Esophagus muscularis mucosa (tissue), 4 donors: ENCODE results near the gene APOBEC4. TPM values are rescaled to one million over a fixed set of nuclear protein-coding genes. Genes with fewer than 3 reads are reported as not detected.

Experiments used
- DNase-seq: peaks from one replicate; pipeline ENCODE4 v3.0.0-alpha.2; 2017; ENCODE audit errors: extremely low spot score
- H3K27ac ChIP-seq, 4 donors: fragments of 200-600 bp; sonication (generic); replicated peaks in 1 of 4; 1 replicate in 3 of 4; 2 replicates in 1 of 4; pipeline ENCODE4 v1.5.1; 2016 to 2019; ENCODE audit warnings: mild to moderate bottlenecking in 1 of 4
- H3K27me3 ChIP-seq, 4 donors: fragments of 200-600 bp; sonication (generic); one replicate each; pipeline versions ENCODE4 v1.5.1 to v1.6.0; 2016 to 2019
- H3K36me3 ChIP-seq, 4 donors: fragments of 200-600 bp; sonication (generic); one replicate each; pipeline ENCODE4 v1.5.1; 2016 to 2019
- H3K4me1 ChIP-seq, 4 donors: fragments of 200-600 bp; sonication (generic); one replicate each; pipeline ENCODE4 v1.5.1; 2016 to 2019
- H3K4me3 ChIP-seq, 4 donors: fragments of 200-600 bp; sonication (generic); 1 replicate in 2 of 4; 2 replicates in 2 of 4; pipeline ENCODE4 v1.5.1; 2016 to 2019; ENCODE audit warnings: mild to moderate bottlenecking in 4 of 4, moderate library complexity in 1 of 4
- H3K9me3 ChIP-seq, 4 donors: fragments of 200-600 bp; sonication (generic); 1 replicate in 3 of 4; 2 replicates in 1 of 4; pipeline ENCODE4 v1.5.1; 2016 to 2019
- EP300 ChIP-seq: sonication (generic); formaldehyde crosslinking; IDR thresholded peaks from one replicate; pipeline ENCODE4 v1.6.1; 2017; ENCODE audit warnings: antibody characterized with exemption
- POLR2A ChIP-seq: fragments of 450-650 bp; IDR thresholded peaks from one replicate; pipeline ENCODE4 v1.6.1; 2017; ENCODE audit warnings: antibody characterized with exemption, moderate library complexity, mild to moderate bottlenecking, low read depth
- POLR2AphosphoS5 ChIP-seq, 2 donors: sonication (generic); formaldehyde crosslinking; IDR thresholded peaks; one replicate each; pipeline ENCODE4 v1.6.1; 2017; ENCODE audit warnings: antibody characterized with exemption in 2 of 2
- WGBS: methylation state at CpG from one replicate; pipeline ENCODE4 v1.1.5; 2018; 5-methylcytosine and 5-hydroxymethylcytosine counted together
- intact Hi-C: fragments of 100-400 bp; cut with DNase I; formaldehyde crosslinking; loops from one replicate; pipeline ENCODE4 v1.15.1; 2023
- total RNA-seq, 4 donors: library from RNA; depleted of rRNA; stranded (reverse); fragments of >200 nt; gene quantifications; one replicate each; pipeline versions ENCODE4 v1.1.0 to v1.2.1, GENCODE V29; 2016
- TF ChIP-seq, protein P1 (sequence below), 3 experiments: fragments of 200-600 bp in 2 of 3; fragments of 450-650 bp in 1 of 3; sonication (generic) in 2 of 3; IDR thresholded peaks; one replicate each; pipeline ENCODE4 v1.5.1; 2017 to 2019; ENCODE audit warnings: antibody characterized with exemption in 3 of 3, mild to moderate bottlenecking in 2 of 3, moderate library complexity in 1 of 3

Gene APOBEC4
- total RNA-seq, 4 donors from 2014 or later: not detected

DNA sequence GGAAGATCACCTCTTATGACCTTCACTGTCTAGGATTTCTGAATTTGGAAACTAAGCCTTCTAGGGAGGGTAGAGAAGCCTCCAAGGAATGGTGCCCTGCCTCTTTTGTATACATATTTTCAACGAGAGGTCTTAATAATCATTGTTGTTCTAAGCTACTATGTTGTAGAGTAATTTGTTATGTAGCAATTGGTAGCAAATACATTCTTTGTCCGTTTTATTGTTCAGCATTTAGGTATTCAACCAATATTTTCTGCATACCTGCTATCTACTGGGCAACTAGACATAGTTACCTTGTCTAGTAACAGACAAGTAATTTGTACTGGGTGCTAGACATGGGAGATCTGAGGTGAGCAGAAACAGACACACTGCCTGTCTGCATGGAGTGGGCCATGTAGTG, 42.1 kb downstream of the APOBEC4 start:
- 74% methylated on average over 2 of the region's 2 CpGs for WGBS
- intact Hi-C loops: no loop called here
- H3K9me3 ChIP-seq: no peaks in the 10 kb centered on the region

DNA sequence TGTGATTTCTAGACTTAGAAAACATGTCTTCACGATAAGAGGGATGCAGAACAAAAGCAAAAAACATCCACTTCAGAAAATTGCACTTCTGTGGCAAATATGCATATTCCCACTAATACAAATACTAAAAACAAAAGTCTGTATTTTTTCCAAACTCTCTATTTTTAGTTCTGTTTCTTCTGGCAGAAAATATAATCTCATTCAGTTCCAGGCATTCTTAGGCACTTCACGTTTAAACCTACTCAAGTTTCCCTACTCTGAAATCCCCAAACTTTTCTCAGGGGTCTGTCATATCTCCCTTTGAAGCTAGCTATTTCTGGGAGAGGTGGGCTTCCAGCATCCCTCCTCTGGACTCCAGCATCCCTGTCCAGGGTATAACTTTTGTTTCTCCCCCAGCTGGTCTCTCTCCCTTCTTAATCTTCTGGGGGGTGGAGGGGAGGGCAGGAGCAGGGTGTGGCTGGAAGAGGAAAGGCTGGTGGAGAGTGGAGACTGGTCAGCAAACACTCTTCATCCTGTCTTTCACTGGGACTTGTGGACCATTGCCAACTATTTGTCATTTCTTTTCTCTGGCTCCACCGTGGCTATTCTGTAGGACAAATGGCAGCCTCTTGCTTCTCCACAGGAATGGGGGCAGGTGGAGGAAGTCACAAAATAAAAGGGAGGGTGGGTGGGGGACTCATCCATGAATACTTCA, 43.2 kb downstream of the APOBEC4 start:
- intact Hi-C loops: no loop called here
- TF ChIP-seq, protein P1, sequence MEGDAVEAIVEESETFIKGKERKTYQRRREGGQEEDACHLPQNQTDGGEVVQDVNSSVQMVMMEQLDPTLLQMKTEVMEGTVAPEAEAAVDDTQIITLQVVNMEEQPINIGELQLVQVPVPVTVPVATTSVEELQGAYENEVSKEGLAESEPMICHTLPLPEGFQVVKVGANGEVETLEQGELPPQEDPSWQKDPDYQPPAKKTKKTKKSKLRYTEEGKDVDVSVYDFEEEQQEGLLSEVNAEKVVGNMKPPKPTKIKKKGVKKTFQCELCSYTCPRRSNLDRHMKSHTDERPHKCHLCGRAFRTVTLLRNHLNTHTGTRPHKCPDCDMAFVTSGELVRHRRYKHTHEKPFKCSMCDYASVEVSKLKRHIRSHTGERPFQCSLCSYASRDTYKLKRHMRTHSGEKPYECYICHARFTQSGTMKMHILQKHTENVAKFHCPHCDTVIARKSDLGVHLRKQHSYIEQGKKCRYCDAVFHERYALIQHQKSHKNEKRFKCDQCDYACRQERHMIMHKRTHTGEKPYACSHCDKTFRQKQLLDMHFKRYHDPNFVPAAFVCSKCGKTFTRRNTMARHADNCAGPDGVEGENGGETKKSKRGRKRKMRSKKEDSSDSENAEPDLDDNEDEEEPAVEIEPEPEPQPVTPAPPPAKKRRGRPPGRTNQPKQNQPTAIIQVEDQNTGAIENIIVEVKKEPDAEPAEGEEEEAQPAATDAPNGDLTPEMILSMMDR (IDR thresholded peaks at IDR 0.05): no peak
- TF ChIP-seq EP300 (no peak), POLR2AphosphoS5 (IDR thresholded peaks at IDR 0.05) (no peak), POLR2A (no peak)
- Histone ChIP-seq H3K4me3 (no peak overlapping the region), H3K36me3 (no peaks in the 10 kb centered on the region), H3K9me3 (no peaks in the 10 kb centered on the region), H3K4me1 (peaks cover 22 to 32% (median 25%) of the 10 kb centered on the region in 4 donors), H3K27me3 (no peaks in the 10 kb centered on the region), H3K27ac (peak overlapping the region; percentile 41 to 61 (median 58))
- WGBS: 18% methylated on average over 3 of the region's 3 CpGs
- DNase-seq: no peak

More for the DNA sequence above, 42.1 kb downstream of the APOBEC4 start:
- Histone ChIP-seq H3K4me1 (peaks cover 22 to 32% (median 25%) of the 10 kb centered on the region in 4 donors), H3K36me3 (no peaks in the 10 kb centered on the region), H3K27me3 (no peaks in the 10 kb centered on the region), H3K27ac (no peak overlapping the region), H3K4me3 (no peak overlapping the region)
- TF ChIP-seq EP300 (no peak), POLR2A (no peak), POLR2AphosphoS5 (IDR thresholded peaks at IDR 0.05) (no peak)
- TF ChIP-seq, protein P1 (IDR thresholded peaks at IDR 0.05): no peak
- no peak for DNase-seq

DNA sequence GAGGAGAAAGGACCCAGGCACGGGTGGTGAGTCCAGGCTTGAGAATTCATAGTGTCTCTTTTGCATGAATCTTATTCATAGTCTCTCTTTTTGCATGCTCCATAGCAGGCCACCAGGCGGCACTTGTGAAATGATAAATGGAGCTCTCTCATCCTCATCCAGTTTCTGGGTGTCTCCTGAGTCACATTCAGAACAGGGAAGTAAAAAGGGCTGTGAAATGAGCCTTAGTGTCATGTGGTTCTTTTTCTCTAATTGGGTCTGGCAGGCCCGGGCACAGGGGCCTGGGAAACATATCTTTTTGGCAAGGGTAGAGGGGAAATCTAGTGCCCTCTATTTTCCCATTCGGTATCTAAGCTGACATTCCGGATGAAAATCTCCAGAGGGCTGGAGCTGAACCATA, 43.8 kb downstream of the APOBEC4 start:
- Histone ChIP-seq H3K27ac (peak overlapping the region; percentile 41 to 61 (median 58)), H3K27me3 (no peaks in the 10 kb centered on the region), H3K4me3 (no peak overlapping the region), H3K36me3 (no peaks in the 10 kb centered on the region), H3K4me1 (peaks cover 22 to 32% (median 25%) of the 10 kb centered on the region in 4 donors), H3K9me3 (no peaks in the 10 kb centered on the region)
- TF ChIP-seq POLR2AphosphoS5 (IDR thresholded peaks at IDR 0.05) (peak; percentile 11 to 23), POLR2A (no peak), EP300 (no peak)
- TF ChIP-seq, protein P1 (IDR thresholded peaks at IDR 0.05): peak; percentile 48 to 61 (median 55)
- no peak for DNase-seq
- 23% methylated on average over 5 of the region's 5 CpGs for WGBS
- intact Hi-C loops: no loop called here

DNA sequence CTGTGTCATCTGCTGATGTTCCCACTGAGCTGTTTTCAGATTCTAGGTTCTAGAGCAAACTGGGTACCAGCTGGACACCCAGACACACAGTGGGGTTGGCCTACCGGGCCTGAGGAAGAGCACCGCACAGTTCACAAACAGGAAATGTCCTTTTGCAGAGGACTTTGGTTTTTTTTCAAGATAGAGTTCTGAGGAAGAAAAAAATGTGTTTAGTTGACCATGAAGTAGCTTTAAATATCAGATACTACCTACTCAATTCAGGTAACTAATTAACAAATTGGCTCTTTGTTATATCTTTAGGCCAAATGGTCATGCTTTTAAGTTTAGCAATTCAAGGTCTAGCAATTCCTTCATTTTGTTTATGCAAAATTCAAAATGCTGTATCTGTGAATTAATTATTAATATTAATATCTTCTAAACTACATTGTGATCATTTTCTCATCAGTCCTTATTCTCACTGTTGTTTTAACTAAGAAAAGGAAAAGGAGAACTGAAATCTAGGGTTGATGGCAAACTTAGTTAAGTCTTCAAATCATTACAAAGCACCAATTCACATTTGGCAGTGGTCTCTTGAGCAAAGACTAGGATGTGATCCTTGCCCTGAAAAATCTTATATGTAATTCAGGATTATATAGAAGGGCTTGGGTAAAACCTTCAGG, 45.7 kb downstream of the APOBEC4 start:
- DNase-seq: no peak
- H3K9me3 ChIP-seq: no peaks in the 10 kb centered on the region
- H3K27ac ChIP-seq: no peak overlapping the region
- H3K4me3 ChIP-seq: no peak overlapping the region
- 65% methylated on average over 2 of the region's 2 CpGs for WGBS
- H3K4me1 ChIP-seq: peaks cover 22 to 32% (median 25%) of the 10 kb centered on the region in 4 donors
- TF ChIP-seq, protein P1 (IDR thresholded peaks at IDR 0.05): no peak
- intact Hi-C loops: no loop called here
- no peaks in the 10 kb centered on the region for H3K27me3 ChIP-seq
- H3K36me3 ChIP-seq: no peaks in the 10 kb centered on the region
